ENCODE measurements around the gene MRPL53.
A peak's percentile ranks its signal among the peaks of the same experiment; 100 is the strongest.
"Not testable (repeated sequence)": the region's sequence is repeated elsewhere in the genome, so short reads cannot be mapped to it uniquely, and the experiment has no call there.

MRPL53 gene

GRCh38 chr2:74454654-74455511 is 17.6 kb downstream of the MRPL53 start, which contains the start of gene INO80B:
Gene INO80B (plus strand): TSS chr2:74455087. CDS start chr2:74455117, 30 bp downstream.
- H3K4me1 Mint-ChIP-seq (ENCODE audit: low read depth), result peaks cover 64% of the 10 kb centered on the region
- H3K4me3 Mint-ChIP-seq, result peak within 1 kb of the TSS; percentile 96
- H3K9me3 Mint-ChIP-seq, result no peaks in the 10 kb centered on the region
- H3K27me3 Mint-ChIP-seq, result no peaks in the 10 kb centered on the region
- peak within 1 kb of the TSS; percentile 94 for H3K27ac Mint-ChIP-seq
- peaks cover 19% of the 10 kb centered on the region for H3K36me3 Mint-ChIP-seq (ENCODE audit: low read depth)

- H3K27ac Mint-ChIP-seq, result no peak overlapping the region
Observed at GRCh38 chr2:74450570-74451190, 21.8 kb downstream of the MRPL53 start.

GRCh38 chr2:74448771-74449170 is 23.7 kb downstream of the MRPL53 start:
- Mint-ChIP-seq H3K27ac (no peak overlapping the region), H3K36me3 (ENCODE audit: low read depth) (no peaks in the 10 kb centered on the region), H3K9me3 (no peaks in the 10 kb centered on the region)

More at GRCh38 chr2:74450570-74451190, 21.8 kb downstream of the MRPL53 start:
- H3K4me1 Mint-ChIP-seq (ENCODE audit: low read depth), result peaks cover 28% of the 10 kb centered on the region
- no peaks in the 10 kb centered on the region for H3K27me3 Mint-ChIP-seq
- no peak overlapping the region for H3K4me3 Mint-ChIP-seq
- peaks cover 5% of the 10 kb centered on the region for H3K36me3 Mint-ChIP-seq (ENCODE audit: low read depth)
- no peaks in the 10 kb centered on the region for H3K9me3 Mint-ChIP-seq

GRCh38 chr2:74447230-74447999 is 25.1 kb downstream of the MRPL53 start:
- Mint-ChIP-seq H3K27ac (no peak overlapping the region), H3K9me3 (no peaks in the 10 kb centered on the region), H3K4me3 (no peak overlapping the region), H3K4me1 (ENCODE audit: low read depth) (peaks cover 2% of the 10 kb centered on the region), H3K27me3 (peaks cover 2% of the 10 kb centered on the region), H3K36me3 (ENCODE audit: low read depth) (no peaks in the 10 kb centered on the region)

More at GRCh38 chr2:74448771-74449170, 23.7 kb downstream of the MRPL53 start:
- H3K4me1 Mint-ChIP-seq (ENCODE audit: low read depth), result peaks cover 12% of the 10 kb centered on the region
- no peaks in the 10 kb centered on the region for H3K27me3 Mint-ChIP-seq
- H3K4me3 Mint-ChIP-seq, result no peak overlapping the region

GRCh38 chr2:74444498-74445318 is 27.8 kb downstream of the MRPL53 start:
- Mint-ChIP-seq H3K4me3 (no peak overlapping the region), H3K9me3 (no peaks in the 10 kb centered on the region), H3K4me1 (ENCODE audit: low read depth) (peaks cover 14% of the 10 kb centered on the region), H3K27ac (no peak overlapping the region), H3K27me3 (peaks cover 13% of the 10 kb centered on the region), H3K36me3 (ENCODE audit: low read depth) (no peaks in the 10 kb centered on the region)

- H3K36me3 Mint-ChIP-seq (ENCODE audit: low read depth); H3K27ac Mint-ChIP-seq; H3K9me3 Mint-ChIP-seq: not testable (repeated sequence)
- peak overlapping the region; percentile 66 for H3K4me3 Mint-ChIP-seq
- H3K27me3 Mint-ChIP-seq, result peaks cover 15% of the 10 kb centered on the region
- H3K4me1 Mint-ChIP-seq (ENCODE audit: low read depth), result peaks cover 19% of the 10 kb centered on the region
Observed at GRCh38 chr2:74442483-74443297, 29.8 kb downstream of the MRPL53 start.

- Mint-ChIP-seq H3K36me3 (ENCODE audit: low read depth) (no peaks in the 10 kb centered on the region), H3K4me3 (peak within 1 kb of the TSS; percentile 66), H3K4me1 (ENCODE audit: low read depth) (peaks cover 24% of the 10 kb centered on the region), H3K27ac (no peak within 1 kb of the TSS), H3K9me3 (no peaks in the 10 kb centered on the region), H3K27me3 (peaks cover 15% of the 10 kb centered on the region)
Observed at GRCh38 chr2:74441690-74442482, 30.6 kb downstream of the MRPL53 start, which contains the start of gene RTKN. Gene RTKN (minus strand): TSS chr2:74441937. CDS start chr2:74441816, 121 bp downstream.

GRCh38 chr2:74441170-74441689 is 31.2 kb downstream of the MRPL53 start:
- peaks cover 15% of the 10 kb centered on the region for H3K27me3 Mint-ChIP-seq
- peak overlapping the region; percentile 53 for H3K4me3 Mint-ChIP-seq
- H3K36me3 Mint-ChIP-seq (ENCODE audit: low read depth), result no peaks in the 10 kb centered on the region
- no peak overlapping the region for H3K27ac Mint-ChIP-seq
- peaks cover 25% of the 10 kb centered on the region for H3K4me1 Mint-ChIP-seq (ENCODE audit: low read depth)
- H3K9me3 Mint-ChIP-seq, result no peaks in the 10 kb centered on the region

GRCh38 chr2:74440378-74441169 is 31.9 kb downstream of the MRPL53 start:
- H3K27me3 Mint-ChIP-seq, result peaks cover 15% of the 10 kb centered on the region
- no peaks in the 10 kb centered on the region for H3K36me3 Mint-ChIP-seq (ENCODE audit: low read depth)
- H3K4me3 Mint-ChIP-seq, result peak overlapping the region; percentile 63
- H3K9me3 Mint-ChIP-seq, result no peaks in the 10 kb centered on the region
- H3K4me1 Mint-ChIP-seq (ENCODE audit: low read depth), result peaks cover 25% of the 10 kb centered on the region
- no peak overlapping the region for H3K27ac Mint-ChIP-seq

GRCh38 chr2:74439803-74440377 is 32.6 kb downstream of the MRPL53 start:
- H3K36me3 Mint-ChIP-seq (ENCODE audit: low read depth), result no peaks in the 10 kb centered on the region
- H3K4me3 Mint-ChIP-seq, result peak overlapping the region; percentile 63
- no peak overlapping the region for H3K27ac Mint-ChIP-seq
- H3K27me3 Mint-ChIP-seq, result peaks cover 15% of the 10 kb centered on the region
- no peaks in the 10 kb centered on the region for H3K9me3 Mint-ChIP-seq
- H3K4me1 Mint-ChIP-seq (ENCODE audit: low read depth), result peaks cover 25% of the 10 kb centered on the region

GRCh38 chr2:74439373-74439772 is 33.1 kb downstream of the MRPL53 start:
- Mint-ChIP-seq H3K27ac (no peak overlapping the region), H3K36me3 (ENCODE audit: low read depth) (no peaks in the 10 kb centered on the region), H3K9me3 (no peaks in the 10 kb centered on the region), H3K4me1 (ENCODE audit: low read depth) (peaks cover 25% of the 10 kb centered on the region), H3K4me3 (no peak overlapping the region), H3K27me3 (peaks cover 15% of the 10 kb centered on the region)

GRCh38 chr2:74438248-74438647 is 34.2 kb downstream of the MRPL53 start:
- H3K27ac Mint-ChIP-seq, result no peak overlapping the region
- H3K9me3 Mint-ChIP-seq, result no peaks in the 10 kb centered on the region

More at GRCh38 chr2:74438248-74438647, 34.2 kb downstream of the MRPL53 start:
- Mint-ChIP-seq H3K27me3 (peaks cover 15% of the 10 kb centered on the region), H3K4me3 (no peak overlapping the region), H3K4me1 (ENCODE audit: low read depth) (peaks cover 25% of the 10 kb centered on the region), H3K36me3 (ENCODE audit: low read depth) (no peaks in the 10 kb centered on the region)
